Astrocyte (in vitro differentiated cells and primary cell): Measurements from ENCODE around the gene DOK6.

ENCODE experiments used
- CTCF ChIP-seq: IDR thresholded peaks from 2 replicates; pipeline ENCODE4 v1.5.1; 2011; ENCODE audit warnings: low read depth, mild to moderate bottlenecking, inconsistent platforms, low read length, moderate library complexity; ENCODE audit not compliant: insufficient read depth
- EZH2 ChIP-seq: IDR thresholded peaks from 2 replicates; pipeline ENCODE4 v1.6.1; 2012; ENCODE audit warnings: mild to moderate bottlenecking, low read length, inconsistent platforms; ENCODE audit not compliant: insufficient read depth

GRCh38 chr18:69612242-69612641 is 211.6 kb downstream of the DOK6 start:
- TF ChIP-seq CTCF (no peak), EZH2 (no peak)
